Epithelial cell of proximal tubule (primary cell): ENCODE measurements around the gene CHMP4A. TPM values are rescaled to one million over a fixed set of nuclear protein-coding genes. Genes with fewer than 3 reads are reported as not detected.

ENCODE experiments used
- DNase-seq: peaks from one replicate; pipeline ENCODE4 v3.0.0-alpha.2; 2011; ENCODE audit warnings: low read depth
- H3K4me3 ChIP-seq: 2 replicates; pipeline ENCODE4 v1.5.1; 2011; ENCODE audit warnings: low read depth, mild to moderate bottlenecking, low read length
- CTCF ChIP-seq: conservative IDR thresholded peaks from 2 replicates; pipeline ENCODE4 v1.5.1; 2012; ENCODE audit warnings: low read depth, mild to moderate bottlenecking, low read length
- total RNA-seq: library from RNA; depleted of rRNA; stranded (reverse); fragments of >200 nt; gene quantifications from 2 replicates; pipeline ENCODE4 v1.2.3, GENCODE V29; 2015

The CHMP4A gene
- total RNA-seq, 1 donor from 2014 or later: 88.4 TPM

GRCh38 chr14:24196071-24197055, 16.9 kb downstream of the CHMP4A start:
- no peak for TF ChIP-seq CTCF
- H3K4me3 ChIP-seq: peak overlapping the region; percentile 74
- DNase-seq: no peak

DNA sequence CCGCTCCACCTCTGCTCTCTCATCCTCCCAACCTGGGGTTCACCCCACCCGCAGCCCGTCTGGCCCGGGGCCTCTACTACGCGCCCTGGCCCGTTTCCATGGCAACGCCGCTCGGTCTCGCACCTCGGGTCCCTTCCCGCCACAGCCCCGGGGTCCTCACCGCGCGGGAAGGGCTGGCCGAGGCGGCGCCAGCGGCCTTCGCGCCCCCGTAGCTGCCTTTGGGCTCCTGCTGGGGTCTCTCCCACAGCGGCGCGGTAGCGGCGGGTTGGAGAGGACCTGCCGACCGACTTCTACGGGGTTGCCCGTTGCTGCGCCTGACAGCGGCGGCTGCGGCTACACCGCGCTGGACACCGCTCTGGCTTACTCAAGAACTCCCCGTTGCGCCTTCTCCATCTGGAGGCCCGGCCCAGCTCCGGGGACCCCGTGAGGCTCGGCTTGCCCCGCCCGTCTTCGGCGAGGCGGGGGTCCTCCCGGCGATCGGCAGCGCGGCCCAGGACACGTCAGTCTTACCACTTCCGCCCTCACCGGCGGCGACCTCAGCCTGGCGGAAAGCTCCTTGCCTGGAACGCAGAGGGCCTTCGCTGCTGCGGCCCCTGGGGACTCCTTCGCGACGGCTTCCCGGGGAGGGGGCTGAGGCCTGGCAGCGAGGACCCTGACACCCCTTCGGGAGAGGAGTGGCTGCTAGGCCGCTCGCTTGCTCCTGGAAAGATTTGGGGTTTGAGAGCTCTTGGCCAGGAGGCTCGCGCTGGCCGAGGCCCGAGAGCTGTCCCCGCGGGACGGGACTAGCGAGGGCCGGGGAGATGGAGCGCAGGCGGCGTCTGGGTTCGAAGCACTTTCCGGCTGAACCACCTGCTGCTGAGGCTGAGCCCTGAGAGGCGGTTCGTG, 17.9 kb downstream of the CHMP4A start, which contains the start of gene TM9SF1:
Gene TM9SF1 (minus strand): TSS at position 256 of the 885 bp plus-strand sequence. CDS start 422 bp downstream, outside the sequence.
- no peak for DNase-seq
- TF ChIP-seq CTCF: no peak
- peak within 1 kb of the TSS; percentile 74 for H3K4me3 ChIP-seq

DNA sequence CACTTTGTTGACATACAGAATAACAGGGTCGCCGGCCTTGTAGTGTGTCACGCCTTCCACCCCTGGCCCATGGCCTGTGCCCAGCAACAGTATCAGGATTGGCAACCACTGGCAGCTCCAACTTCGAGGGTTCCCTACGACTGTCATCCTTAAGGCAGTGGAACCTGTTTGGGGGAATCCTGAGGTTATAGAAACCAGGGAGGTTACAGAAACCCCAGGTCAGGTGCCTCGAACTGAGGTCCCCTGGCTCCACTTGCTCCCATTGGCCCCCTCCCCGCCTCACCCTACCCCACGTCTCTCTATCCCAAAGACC, 18.5 kb downstream of the CHMP4A start:
- no peak for DNase-seq
- H3K4me3 ChIP-seq: peak overlapping the region; percentile 74
- no peak for TF ChIP-seq CTCF

GRCh38 chr14:24194186-24194872, 19.0 kb downstream of the CHMP4A start:
- no peak for DNase-seq
- no peak for TF ChIP-seq CTCF

DNA sequence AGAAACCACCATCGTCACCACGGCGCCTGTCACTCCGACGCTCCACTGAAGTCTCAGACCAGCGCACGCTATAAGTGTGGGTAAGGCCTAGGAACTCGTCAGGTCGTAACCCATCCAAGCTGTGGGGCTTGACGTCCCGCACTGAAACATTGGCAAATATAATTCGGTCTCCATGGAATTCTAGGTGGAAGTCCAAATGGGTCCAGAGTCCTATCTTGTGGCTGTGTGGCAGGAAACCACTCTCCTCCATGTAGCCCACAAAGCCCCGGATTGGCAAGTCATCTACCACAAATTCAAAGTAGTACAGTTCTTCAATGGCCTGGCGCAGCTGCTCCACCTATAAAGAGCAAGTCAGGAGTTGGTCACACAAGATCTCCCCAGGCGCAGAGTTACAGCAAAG, 20.4 kb downstream of the CHMP4A start:
- DNase-seq: no peak
- no peak for TF ChIP-seq CTCF
- H3K4me3 ChIP-seq: no peak overlapping the region

More at GRCh38 chr14:24194186-24194872, 19.0 kb downstream of the CHMP4A start:
- peak overlapping the region; percentile 74 for H3K4me3 ChIP-seq

DNA sequence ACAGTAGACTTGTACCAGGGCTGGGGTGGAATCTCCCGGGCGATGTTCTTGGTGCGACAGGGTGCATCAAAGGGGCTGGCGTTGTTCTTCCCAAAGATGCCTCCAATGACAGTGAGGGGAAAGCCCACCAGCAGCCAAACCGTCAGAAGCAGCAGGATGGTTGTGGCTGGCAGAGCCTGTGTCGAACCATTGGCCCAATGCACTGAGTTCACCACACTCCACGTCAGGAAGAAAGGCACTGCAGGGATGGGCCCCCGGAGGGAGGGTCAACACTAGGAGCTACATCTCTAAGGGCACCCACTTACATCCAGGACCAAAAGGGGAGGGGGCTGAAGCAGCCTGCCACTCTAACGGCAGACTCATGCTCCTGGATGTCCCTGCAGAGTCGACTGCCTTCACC, 22.9 kb downstream of the CHMP4A start:
- no peak overlapping the region for H3K4me3 ChIP-seq
- no peak for DNase-seq
- TF ChIP-seq CTCF: no peak
